ENCODE measurements around the gene C9orf43. TPM values are rescaled to one million over a fixed set of nuclear protein-coding genes. Genes with fewer than 3 reads are reported as not detected.
"Not testable (repeated sequence)": the region's sequence is repeated elsewhere in the genome, so short reads cannot be mapped to it uniquely, and the experiment has no call there.

C9orf43 gene
- total and polyA plus RNA-seq, 4 donors = 0.27 to 1.2 (median 0.51) TPM

GRCh38 chr9:113373676-113374392 lies 36.7 kb upstream of the C9orf43 start:
- no peak for TF ChIP-seq CTCF (IDR thresholded peaks at IDR 0.05; ENCODE audit: control extremely low read depth, extremely low read depth)
- WGBS, 2 donors = 91 to 94% methylated on average over 22 to 24 of the region's 24 CpGs
- H3K27me3 ChIP-seq (ENCODE audit: control insufficient read depth in 3 of 3, insufficient read depth in 3 of 3, low read length in 2 of 3) = no peaks in the 10 kb centered on the region
- no peak overlapping the region for H3K9ac ChIP-seq (ENCODE audit: insufficient read depth in 1 of 2, low read length in 2 of 2)
- ATAC-seq (ENCODE audit: insufficient read depth, low FRiP score) = no peak
- H3K4me3 ChIP-seq = no peak overlapping the region
- H3K27ac ChIP-seq (ENCODE audit: low read depth in 1 of 2, low read length in 1 of 2) = no peak overlapping the region
- H3K36me3 ChIP-seq (ENCODE audit: control insufficient read depth in 4 of 4, insufficient read depth in 4 of 4, low read length in 4 of 4) = peaks cover 7 to 18% (median 10%) of the 10 kb centered on the region in 4 donors
- no peak for DNase-seq
- H3K4me1 ChIP-seq (ENCODE audit: control insufficient read depth in 5 of 5, insufficient read depth in 5 of 5, low read length in 5 of 5) = peaks cover 0 to 7% (median 0%) of the 10 kb centered on the region in 5 donors
- no peaks in the 10 kb centered on the region for H3K9me3 ChIP-seq (ENCODE audit: control insufficient read depth in 4 of 4, insufficient read depth in 3 of 4, low read length in 3 of 4)

DNA sequence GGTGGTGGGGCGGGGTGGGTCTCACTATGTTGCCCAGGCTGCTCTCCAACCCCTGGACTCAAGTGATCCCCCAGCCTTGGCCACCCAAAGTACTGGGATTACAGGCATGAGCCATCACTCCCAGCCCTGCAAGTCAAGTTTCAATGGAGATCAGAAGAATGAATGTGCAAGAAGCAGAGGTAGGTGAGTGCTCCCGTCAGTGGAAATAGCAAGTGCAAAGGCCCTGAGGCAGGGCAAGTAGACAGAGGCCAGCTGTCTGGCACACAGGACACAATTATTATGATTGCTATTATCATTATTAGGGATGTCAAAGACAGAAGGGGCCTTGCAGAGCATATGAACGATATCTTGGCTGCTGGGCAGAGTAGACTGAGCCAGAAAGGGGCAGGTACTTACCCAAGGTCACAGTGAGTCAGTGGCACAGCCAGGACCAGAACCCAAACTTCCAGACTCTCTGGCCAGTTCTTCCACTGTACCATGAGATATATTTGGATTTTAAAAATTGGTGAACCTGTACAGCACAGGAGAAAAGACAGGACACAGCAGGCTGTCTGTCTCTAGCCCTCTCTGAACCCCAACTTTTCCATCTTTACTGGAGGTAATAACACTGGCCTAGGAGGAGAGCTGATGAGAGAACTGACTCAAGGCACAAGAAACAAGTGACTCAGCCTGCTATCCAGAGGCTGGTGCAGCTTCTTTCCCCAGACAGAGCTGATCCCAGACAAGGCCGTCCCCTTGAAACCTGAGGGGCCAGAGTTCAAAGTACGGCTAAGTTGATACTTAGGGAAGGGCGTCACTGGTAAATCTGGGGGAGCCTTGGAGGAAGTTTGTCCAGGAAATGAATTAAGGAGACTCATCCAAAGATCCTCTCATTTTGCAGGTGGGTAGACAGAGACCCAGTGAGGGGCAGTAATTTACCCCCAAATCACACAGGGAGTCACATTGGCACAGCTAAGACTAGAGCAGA lies 35.2 kb upstream of the C9orf43 start:
- DNase-seq (no peak), ATAC-seq (ENCODE audit: insufficient read depth, low FRiP score) (no peak)
- no peak for TF ChIP-seq CTCF (IDR thresholded peaks at IDR 0.05; ENCODE audit: control extremely low read depth, extremely low read depth)
- Histone ChIP-seq H3K9ac (ENCODE audit: insufficient read depth in 1 of 2, low read length in 2 of 2) (no peak overlapping the region), H3K27me3 (ENCODE audit: control insufficient read depth in 3 of 3, insufficient read depth in 3 of 3, low read length in 2 of 3) (no peaks in the 10 kb centered on the region), H3K36me3 (ENCODE audit: control insufficient read depth in 4 of 4, insufficient read depth in 4 of 4, low read length in 4 of 4) (peaks cover 7 to 18% (median 10%) of the 10 kb centered on the region in 4 donors), H3K27ac (ENCODE audit: low read depth in 1 of 2, low read length in 1 of 2) (peak overlapping the region; percentile 27 to 46), H3K4me3 (no peak overlapping the region), H3K9me3 (ENCODE audit: control insufficient read depth in 4 of 4, insufficient read depth in 3 of 4, low read length in 3 of 4) (no peaks in the 10 kb centered on the region), H3K4me1 (ENCODE audit: control insufficient read depth in 5 of 5, insufficient read depth in 5 of 5, low read length in 5 of 5) (peaks cover 0 to 7% (median 0%) of the 10 kb centered on the region in 5 donors)
- 81 to 90% methylated on average over 6 of the region's 6 CpGs for WGBS, 2 donors

DNA sequence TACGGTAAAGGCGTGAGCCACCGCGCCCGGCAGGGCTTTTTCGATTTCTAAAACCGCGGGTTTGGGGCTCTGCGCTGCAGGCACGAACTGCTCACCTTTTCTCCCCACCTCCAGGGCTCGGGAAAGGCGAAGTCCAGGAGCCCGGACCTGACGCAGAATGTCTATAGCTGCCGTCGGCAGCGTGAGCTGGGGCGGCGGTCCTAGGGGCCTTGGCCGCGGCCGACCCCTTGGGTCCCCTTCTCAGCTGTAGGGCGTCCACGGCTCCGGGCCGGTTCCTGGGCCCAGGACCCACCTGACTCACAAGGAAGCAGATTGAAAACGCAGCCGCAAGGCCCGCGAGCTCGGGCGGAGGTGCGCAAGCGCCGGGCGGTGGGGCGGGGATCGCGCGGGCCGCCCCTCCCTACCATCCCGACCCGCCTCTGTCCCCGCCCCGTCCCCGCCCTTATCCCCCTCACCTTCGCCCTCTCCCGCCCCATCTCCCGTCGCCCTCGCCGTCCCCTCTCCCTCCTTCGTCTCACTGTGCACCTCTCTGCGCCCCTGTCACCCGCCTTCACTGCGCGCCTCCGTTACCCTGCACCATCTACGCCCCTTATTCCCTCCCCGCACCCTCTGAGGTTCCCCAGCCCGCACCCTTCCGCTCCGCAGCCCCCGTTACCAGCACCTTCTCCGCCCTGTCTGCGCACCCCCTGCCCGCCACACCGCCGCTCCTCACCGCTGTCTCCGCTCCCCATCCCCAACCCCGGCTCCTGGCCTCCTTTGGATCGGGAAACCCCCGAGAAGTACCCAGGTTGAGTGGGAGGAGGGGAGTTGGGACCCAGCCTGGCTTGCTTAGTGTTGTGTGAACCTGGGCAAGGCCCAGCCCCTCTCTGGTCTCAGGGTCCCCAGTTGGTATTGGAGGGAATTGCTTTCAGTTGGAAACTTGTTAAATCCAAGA lies 33.6 kb upstream of the C9orf43 start, which contains the start of gene HDHD3:
Gene HDHD3, minus strand, starts transcription at position 353 of the 934 bp plus-strand sequence. CDS start 2,632 bp downstream, outside the sequence.
- TF ChIP-seq CTCF (IDR thresholded peaks at IDR 0.05; ENCODE audit: control extremely low read depth, extremely low read depth) = no peak
- 2 to 3% methylated on average over 53 to 74 of the region's 74 CpGs for WGBS, 2 donors
- Histone ChIP-seq H3K27me3 (ENCODE audit: control insufficient read depth in 3 of 3, insufficient read depth in 3 of 3, low read length in 2 of 3) (no peaks in the 10 kb centered on the region), H3K36me3 (ENCODE audit: control insufficient read depth in 4 of 4, insufficient read depth in 4 of 4, low read length in 4 of 4) (peaks cover 7 to 16% (median 10%) of the 10 kb centered on the region in 4 donors), H3K27ac (ENCODE audit: low read depth in 1 of 2, low read length in 1 of 2) (peak within 1 kb of the TSS; percentile 75 to 96), H3K9me3 (ENCODE audit: control insufficient read depth in 4 of 4, insufficient read depth in 3 of 4, low read length in 3 of 4) (no peaks in the 10 kb centered on the region), H3K9ac (ENCODE audit: insufficient read depth in 1 of 2, low read length in 2 of 2) (peak within 1 kb of the TSS; percentile 61 to 73), H3K4me1 (ENCODE audit: control insufficient read depth in 5 of 5, insufficient read depth in 5 of 5, low read length in 5 of 5) (peaks cover 0 to 7% (median 0%) of the 10 kb centered on the region in 5 donors), H3K4me3 (peak within 1 kb of the TSS; percentile 85)
- DNase-seq (peak; percentile 81 to 86 (median 86)), ATAC-seq (ENCODE audit: insufficient read depth, low FRiP score) (peak; percentile 94)

- H3K9me3 ChIP-seq (ENCODE audit: control insufficient read depth in 4 of 4, insufficient read depth in 3 of 4, low read length in 3 of 4); H3K4me1 ChIP-seq (ENCODE audit: control insufficient read depth in 5 of 5, insufficient read depth in 5 of 5, low read length in 5 of 5); H3K9ac ChIP-seq (ENCODE audit: insufficient read depth in 1 of 2, low read length in 2 of 2); H3K4me3 ChIP-seq; ATAC-seq (ENCODE audit: insufficient read depth, low FRiP score); H3K27me3 ChIP-seq (ENCODE audit: control insufficient read depth in 3 of 3, insufficient read depth in 3 of 3, low read length in 2 of 3); H3K36me3 ChIP-seq (ENCODE audit: control insufficient read depth in 4 of 4, insufficient read depth in 4 of 4, low read length in 4 of 4); H3K27ac ChIP-seq (ENCODE audit: low read depth in 1 of 2, low read length in 1 of 2); DNase-seq: not testable (repeated sequence)
- WGBS, 2 donors = 66 to 72% methylated on average over 24 of the region's 24 CpGs
Measured at GRCh38 chr9:113379094-113379828, 31.3 kb upstream of the C9orf43 start.
